HCT116 (cell line): Measurements from ENCODE around the gene PREB. TPM values are rescaled to one million over a fixed set of nuclear protein-coding genes. Genes with fewer than 3 reads are reported as not detected.

Experiments used
- ATAC-seq: fragments of 200-7000 bp; cut with Tn5 transposase; 2 replicates; pipeline ENCODE4 v1.9.1; 2020; ENCODE audit warnings: mild to moderate bottlenecking, moderate library complexity
- BruUV-seq: library from RNA; stranded (reverse); fragments of 400-500 nt; replicated peaks from 2 replicates; lab custom pipeline; 2021; lab: Mats Ljungman, UMichigan
- CTCF ChIA-PET: fragments of 300-600 bp; sonication (Branson Sonifier 250); formaldehyde crosslinking; loops from one replicate; lab custom pipeline; 2021; ENCODE audit warnings: antibody characterized with exemption; lab: Charles Lee
- POLR2A ChIA-PET: fragments of 300-600, 350-600 bp; sonication (Branson Sonifier 250); formaldehyde crosslinking; loops from one replicate; lab custom pipeline; 2021; ENCODE audit warnings: antibody characterized with exemption; lab: Charles Lee
- RAD21 ChIA-PET, 2 experiments: fragments of 300-600 bp; sonication (Branson Sonifier 250); formaldehyde crosslinking; loops; one replicate each; lab custom pipeline; 2023; ENCODE audit warnings: low total read pairs in 2 of 2; ENCODE audit not compliant: uncharacterized antibody in 2 of 2, unreplicated experiment in 2 of 2, low non-redundant PET in 1 of 2; lab: Charles Lee
- DNase-seq: peaks from one replicate; pipeline ENCODE4 v3.0.0-alpha.2; 2010; ENCODE audit warnings: low read depth, low spot score
- H2AFZ ChIP-seq: fragments of 200-600 bp; shearing (Covaris generic), sonication (generic); 2 replicates; pipeline ENCODE4 v1.6.1; 2017; ENCODE audit warnings: low read depth, mixed run types, mixed read lengths, antibody characterized with exemption, low read length; ENCODE audit not compliant: poor library complexity, severe bottlenecking
- H3K27ac ChIP-seq: 2 replicates; pipeline ENCODE4 v1.5.1; 2012; ENCODE audit warnings: low read depth, low read length
- H3K27me3 ChIP-seq: fragments of 200-600 bp; sonication (generic); 2 replicates; pipeline ENCODE4 v1.6.1; 2016; ENCODE audit warnings: mixed run types, low read length, mixed read lengths; ENCODE audit not compliant: insufficient read depth
- H3K36me3 ChIP-seq, 2 experiments: fragments of 200-500 bp in 1 of 2; fragments of 200-600 bp in 1 of 2; sonication (Bioruptor generic) in 1 of 2; sonication (generic) in 1 of 2; 2 replicates each; pipeline versions ENCODE4 v1.5.1 to v1.6.1; 2014 to 2016; ENCODE audit warnings: low read length in 2 of 2, inconsistent platforms in 1 of 2, mixed read lengths in 1 of 2, mixed run types in 1 of 2; ENCODE audit not compliant: insufficient read depth in 2 of 2, control insufficient read depth in 1 of 2
- H3K4me1 ChIP-seq, 2 experiments: fragments of 200-600 bp in 1 of 2; sonication (generic) in 1 of 2; 2 replicates each; pipeline versions ENCODE4 v1.5.1 to v1.6.1; 2012 to 2017; ENCODE audit warnings: low read length in 2 of 2, inconsistent platforms in 1 of 2, mild to moderate bottlenecking in 1 of 2, mixed read lengths in 1 of 2, mixed run types in 1 of 2, moderate library complexity in 1 of 2; ENCODE audit not compliant: insufficient read depth in 2 of 2, control insufficient read depth in 1 of 2
- H3K4me2 ChIP-seq: fragments of 200-600 bp; sonication (generic); 2 replicates; pipeline ENCODE4 v1.6.1; 2017; ENCODE audit warnings: mixed run types, low read length, mixed read lengths
- H3K4me3 ChIP-seq, 2 experiments: fragments of 200-600 bp in 1 of 2; sonication (generic) in 1 of 2; replicated peaks in 1 of 2; 2 replicates each; pipeline ENCODE4 v1.5.1; 2011 to 2016; ENCODE audit warnings: low read length in 2 of 2, control low read depth in 1 of 2, low read depth in 1 of 2, mild to moderate bottlenecking in 1 of 2, mixed read lengths in 1 of 2, mixed run types in 1 of 2
- H3K79me2 ChIP-seq: fragments of 200-600 bp; sonication (generic); 2 replicates; pipeline ENCODE4 v1.6.1; 2017; ENCODE audit warnings: mild to moderate bottlenecking, mixed run types, low read length, moderate library complexity, mixed read lengths; ENCODE audit not compliant: insufficient read depth
- H3K9ac ChIP-seq: fragments of 200-600 bp; sonication (generic); 2 replicates; pipeline ENCODE4 v1.6.1; 2016; ENCODE audit warnings: low read length, mixed read lengths
- H3K9me2 ChIP-seq: fragments of 200-600 bp; sonication (generic), shearing (Covaris generic); 2 replicates; pipeline ENCODE4 v1.6.1; 2017; ENCODE audit warnings: mixed run types, mild to moderate bottlenecking, moderate library complexity; ENCODE audit not compliant: insufficient read depth
- H3K9me3 ChIP-seq, 2 experiments: fragments of 200-500 bp in 1 of 2; fragments of 200-600 bp in 1 of 2; sonication (Bioruptor generic) in 1 of 2; sonication (generic) in 1 of 2; 2 replicates each; pipeline ENCODE4 v1.6.1; 2014 to 2017; ENCODE audit warnings: low read length in 2 of 2, mixed read lengths in 2 of 2, inconsistent platforms in 1 of 2, low read depth in 1 of 2, mild to moderate bottlenecking in 1 of 2, mixed run types in 1 of 2, moderate library complexity in 1 of 2; ENCODE audit not compliant: control insufficient read depth in 1 of 2, insufficient read depth in 1 of 2
- H4K20me1 ChIP-seq: fragments of 200-600 bp; sonication (generic), shearing (Covaris generic); 2 replicates; pipeline ENCODE4 v1.6.1; 2017; ENCODE audit warnings: mixed run types, mild to moderate bottlenecking, moderate library complexity; ENCODE audit not compliant: insufficient read depth
- ATF3 ChIP-seq: IDR thresholded peaks from 2 replicates; pipeline ENCODE4 v1.6.1; 2012
- CBX3 ChIP-seq: IDR thresholded peaks from 2 replicates; pipeline ENCODE4 v1.6.1; 2012; ENCODE audit warnings: low read depth
- CEBPB ChIP-seq: IDR thresholded peaks from 2 replicates; pipeline ENCODE4 v1.6.1; 2012; ENCODE audit warnings: low read depth
- EGR1 ChIP-seq: IDR thresholded peaks from 2 replicates; pipeline ENCODE4 v1.6.1; 2012; ENCODE audit warnings: low read depth
- ELF1 ChIP-seq: IDR thresholded peaks from 2 replicates; pipeline ENCODE4 v1.6.1; 2012; ENCODE audit warnings: low read depth, borderline replicate concordance
- EZH2 ChIP-seq: fragments of 200-600 bp; sonication (generic); IDR thresholded peaks from 2 replicates; pipeline ENCODE4 v1.6.1; 2017; ENCODE audit warnings: antibody characterized with exemption, mixed run types
- EZH2phosphoT487 ChIP-seq: fragments of 200-600 bp; IDR thresholded peaks from 2 replicates; pipeline ENCODE4 v1.6.1; 2018; ENCODE audit warnings: antibody characterized with exemption, borderline replicate concordance
- FOSL1 ChIP-seq: IDR thresholded peaks from 2 replicates; pipeline ENCODE4 v1.6.1; 2012; ENCODE audit warnings: low read depth
- JUND ChIP-seq: IDR thresholded peaks from 2 replicates; pipeline ENCODE4 v1.6.1; 2012
- MAX ChIP-seq: IDR thresholded peaks from 2 replicates; pipeline ENCODE4 v1.6.1; 2012
- POLR2A ChIP-seq: IDR thresholded peaks from 2 replicates; pipeline ENCODE4 v1.7.0; 2011; ENCODE audit warnings: borderline replicate concordance; ENCODE audit not compliant: insufficient read depth, insufficient read length; ENCODE audit errors: extremely low read depth
- REST ChIP-seq: IDR thresholded peaks from 2 replicates; pipeline ENCODE4 v1.6.1; 2012; ENCODE audit warnings: low read depth
- SIN3A ChIP-seq: IDR thresholded peaks from 2 replicates; pipeline ENCODE4 v1.6.1; 2012; ENCODE audit warnings: low read depth
- SP1 ChIP-seq: IDR thresholded peaks from 2 replicates; pipeline ENCODE4 v1.6.1; 2012; ENCODE audit warnings: low read depth
- SRF ChIP-seq: IDR thresholded peaks from 2 replicates; pipeline ENCODE4 v1.6.1; 2012; ENCODE audit warnings: low read depth
- TCF7L2 ChIP-seq: IDR thresholded peaks from 2 replicates; pipeline ENCODE4 v1.7.0; 2011; ENCODE audit warnings: borderline replicate concordance, inconsistent platforms; ENCODE audit not compliant: insufficient read depth, insufficient read length; ENCODE audit errors: extremely low read depth
- YY1 ChIP-seq: IDR thresholded peaks from 2 replicates; pipeline ENCODE4 v1.6.1; 2011; ENCODE audit warnings: low read length, low read depth, moderate library complexity, mild to moderate bottlenecking; ENCODE audit not compliant: insufficient replicate concordance; ENCODE audit errors: extremely low read depth
- ZBTB33 ChIP-seq: IDR thresholded peaks from 2 replicates; pipeline ENCODE4 v1.6.1; 2011; ENCODE audit warnings: mild to moderate bottlenecking, low read length, moderate library complexity; ENCODE audit not compliant: insufficient replicate concordance; ENCODE audit errors: extremely low read depth
- ZFX ChIP-seq: fragments of 450-650 bp; IDR thresholded peaks from 2 replicates; pipeline ENCODE4 v1.6.1; 2017
- ZNF274 ChIP-seq: fragments of 200-500 bp; sonication (Bioruptor generic); IDR thresholded peaks from 2 replicates; pipeline ENCODE4 v1.6.1; 2014; ENCODE audit warnings: mild to moderate bottlenecking, low read depth, low read length, inconsistent platforms
- intact Hi-C: fragments of 100-400 bp; cut with micrococcal nuclease; formaldehyde crosslinking; loops from 2 replicates; pipeline ENCODE4 v1.10.0; 2022
- total RNA-seq: library from RNA; stranded (reverse); gene quantifications from one replicate; pipeline ENCODE4 v1.2.1, GENCODE V29; 2021; ENCODE audit not compliant: unreplicated experiment

Gene PREB
- total RNA-seq, 1 experiment from 2014 or later: 54.2 TPM

GRCh38 chr2:27184115-27184514, 49.7 kb upstream of the PREB start:
- no peaks in the 10 kb centered on the region for H3K4me1 ChIP-seq
- TF ChIP-seq POLR2A: no peak
- TF ChIP-seq JUND: no peak
- TF ChIP-seq ATF3: no peak
- TF ChIP-seq SIN3A: no peak
- TF ChIP-seq CBX3: no peak
- no peak for TF ChIP-seq EZH2phosphoT487
- TF ChIP-seq SRF: no peak
- TF ChIP-seq ELF1: no peak
- no peak for TF ChIP-seq REST
- no peak for TF ChIP-seq ZFX
- TF ChIP-seq TCF7L2: no peak
- no peak for TF ChIP-seq EZH2
- no peak for TF ChIP-seq ZBTB33
- TF ChIP-seq SP1: no peak
- no peak for TF ChIP-seq YY1
- TF ChIP-seq CEBPB: no peak
- TF ChIP-seq FOSL1: no peak
- no peak for TF ChIP-seq EGR1
- no peak for TF ChIP-seq MAX
- TF ChIP-seq ZNF274: no peak
- no peaks in the 10 kb centered on the region for H3K36me3 ChIP-seq
- no peaks in the 10 kb centered on the region for H3K79me2 ChIP-seq
- no peaks in the 10 kb centered on the region for H4K20me1 ChIP-seq
- H3K9me3 ChIP-seq: no peaks in the 10 kb centered on the region
- H3K9me2 ChIP-seq: no peaks in the 10 kb centered on the region
- no peak overlapping the region for H3K27ac ChIP-seq
- H3K4me2 ChIP-seq: no peak overlapping the region
- intact Hi-C loops: no loop called here
- ChIA-PET CTCF (no interaction called here), POLR2A (no interaction called here), RAD21 (no interaction called here)
- no peak overlapping the region for H2AFZ ChIP-seq
- ATAC-seq (no peak), DNase-seq (no peak)
- H3K9ac ChIP-seq: no peak overlapping the region
- H3K4me3 ChIP-seq: no peak overlapping the region
- H3K27me3 ChIP-seq: peaks cover 2% of the 10 kb centered on the region; the same call in 1 of the 2 replicates
- BruUV-seq: no TSS peak
